Measurements from ENCODE around the gene DMBT1.

The DMBT1 gene

DNA sequence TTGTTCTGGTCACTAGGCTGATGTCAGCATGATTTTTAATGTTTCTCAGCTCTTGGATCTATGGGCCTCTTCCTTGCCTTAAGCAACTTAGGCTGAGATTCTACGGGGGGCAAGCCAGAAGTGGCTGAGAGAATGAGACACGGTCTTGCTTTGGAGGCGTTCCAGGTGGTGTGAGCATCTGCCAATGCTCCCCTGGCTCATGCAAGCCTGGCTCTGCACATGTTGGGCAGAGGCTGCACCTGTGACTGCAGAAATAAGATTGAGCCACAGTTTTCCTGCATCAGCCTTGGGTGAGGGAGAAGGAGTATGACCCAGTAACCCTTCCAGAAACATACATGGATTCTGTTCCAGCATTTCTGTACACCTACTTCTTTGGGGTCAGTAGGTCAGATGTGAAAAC lies 97.2 kb downstream of the DMBT1 start:
- no peak overlapping the region for H3K4me3 ChIP-seq (ENCODE audit: low read length)
- no peak for TF ChIP-seq ZNF274 (IDR thresholded peaks at IDR 0.05; ENCODE audit: low read depth, low read length)

DNA sequence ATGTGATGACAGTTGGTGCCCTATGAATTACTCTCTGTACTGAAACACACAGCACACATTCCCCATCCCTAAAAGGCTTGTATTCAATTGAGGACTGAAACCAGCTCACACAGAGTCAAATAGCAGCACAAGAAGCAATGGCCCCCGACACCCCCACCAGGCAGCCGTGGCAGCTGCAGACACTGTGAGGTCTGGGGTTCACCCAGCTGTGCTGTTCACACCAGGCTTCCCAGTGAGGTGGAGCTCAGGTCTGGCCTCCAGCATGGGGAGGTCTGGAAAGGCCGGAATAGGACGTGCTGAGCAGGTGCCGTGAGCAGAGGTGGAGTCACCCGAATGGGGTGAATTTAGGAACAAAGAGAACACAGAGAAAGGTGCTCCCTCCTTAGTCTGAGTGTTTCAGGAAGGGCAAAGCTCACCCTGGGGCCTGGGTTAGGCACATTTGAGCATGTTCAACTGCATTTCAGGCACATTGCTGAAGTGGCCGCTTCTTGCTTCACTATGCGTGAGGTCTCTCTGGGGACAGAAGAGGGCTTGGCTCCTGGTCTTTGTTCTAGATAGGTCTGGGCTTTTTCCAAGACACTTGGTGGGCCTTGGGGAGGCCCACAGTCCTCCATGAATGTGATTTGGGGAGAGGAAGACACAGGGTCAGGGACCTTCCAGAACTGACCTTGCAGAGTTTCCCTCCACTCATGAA lies 97.9 kb downstream of the DMBT1 start:
- H3K4me3 ChIP-seq (ENCODE audit: low read length) = no peak overlapping the region
- TF ChIP-seq ZNF274 (IDR thresholded peaks at IDR 0.05; ENCODE audit: low read depth, low read length) = no peak

DNA sequence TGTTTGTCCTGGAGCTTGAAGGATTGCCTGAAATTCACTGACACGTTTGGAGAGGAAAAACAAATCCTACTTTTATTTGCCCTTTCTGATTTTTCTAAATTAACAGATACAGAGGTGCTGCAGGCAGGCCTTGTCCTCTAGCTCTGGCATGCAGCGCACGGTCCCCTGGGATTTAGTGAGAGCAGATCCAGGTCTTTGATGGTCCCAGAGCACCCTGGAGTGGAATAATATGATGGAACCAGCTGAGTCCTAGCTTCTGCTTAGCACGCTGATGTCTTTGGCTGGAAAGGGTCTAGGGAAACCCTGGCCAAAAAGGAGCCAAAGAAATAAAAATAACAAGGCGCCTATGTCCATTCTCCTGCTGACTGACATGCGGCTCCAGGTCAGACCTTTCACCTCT lies 98.6 kb downstream of the DMBT1 start:
- no peak overlapping the region for H3K4me3 ChIP-seq (ENCODE audit: low read length)
- TF ChIP-seq ZNF274 (IDR thresholded peaks at IDR 0.05; ENCODE audit: low read depth, low read length) = no peak

GRCh38 chr10:122659651-122660050 lies 99.1 kb downstream of the DMBT1 start:
- no peak for TF ChIP-seq ZNF274 (IDR thresholded peaks at IDR 0.05; ENCODE audit: low read depth, low read length)

DNA sequence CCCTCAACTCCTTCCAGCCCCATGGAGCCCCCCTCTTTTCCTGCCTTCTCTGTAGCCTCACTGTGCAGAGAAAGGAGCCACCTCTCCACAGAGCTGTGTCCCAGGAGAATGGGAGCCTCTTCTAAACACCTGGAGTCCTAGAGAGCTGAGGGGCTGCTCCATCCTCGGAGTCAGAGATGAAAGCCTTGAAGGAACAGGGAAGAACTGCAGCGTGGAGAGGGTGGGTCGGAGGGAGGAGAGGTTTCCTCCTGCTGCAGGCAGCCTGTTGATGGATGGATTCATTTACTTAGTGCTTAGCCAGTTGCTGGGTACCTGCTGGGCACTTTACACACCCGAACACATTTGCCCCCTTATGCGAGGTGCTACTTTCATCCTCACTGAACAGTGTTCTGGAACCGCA lies 100.1 kb downstream of the DMBT1 start:
- TF ChIP-seq ZNF274 (IDR thresholded peaks at IDR 0.05; ENCODE audit: low read depth, low read length) = no peak
- no peak overlapping the region for H3K4me3 ChIP-seq (ENCODE audit: low read length)

More at GRCh38 chr10:122659651-122660050, 99.1 kb downstream of the DMBT1 start:
- no peak overlapping the region for H3K4me3 ChIP-seq (ENCODE audit: low read length)

DNA sequence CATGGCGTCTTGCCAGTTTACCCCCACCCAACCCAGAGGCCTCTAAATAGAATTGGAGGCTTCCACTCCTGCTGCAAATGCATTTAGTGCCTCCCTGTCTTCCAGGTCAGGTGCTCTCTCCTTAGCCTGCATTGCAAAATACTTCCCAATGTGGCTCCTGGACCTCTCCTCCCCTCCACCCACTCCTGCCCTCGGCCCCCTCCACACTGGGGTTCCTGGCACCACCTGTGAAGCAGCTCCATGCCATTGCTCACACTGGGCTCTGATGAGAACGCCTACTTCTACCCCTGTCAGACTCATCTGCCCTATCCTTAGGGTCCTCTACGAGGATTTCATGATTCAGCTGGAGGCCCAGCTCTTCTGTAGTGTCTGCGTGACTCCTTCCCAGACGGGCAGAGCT lies 101.7 kb downstream of the DMBT1 start:
- no peak overlapping the region for H3K4me3 ChIP-seq (ENCODE audit: low read length)
- TF ChIP-seq ZNF274 (IDR thresholded peaks at IDR 0.05; ENCODE audit: low read depth, low read length) = no peak

DNA sequence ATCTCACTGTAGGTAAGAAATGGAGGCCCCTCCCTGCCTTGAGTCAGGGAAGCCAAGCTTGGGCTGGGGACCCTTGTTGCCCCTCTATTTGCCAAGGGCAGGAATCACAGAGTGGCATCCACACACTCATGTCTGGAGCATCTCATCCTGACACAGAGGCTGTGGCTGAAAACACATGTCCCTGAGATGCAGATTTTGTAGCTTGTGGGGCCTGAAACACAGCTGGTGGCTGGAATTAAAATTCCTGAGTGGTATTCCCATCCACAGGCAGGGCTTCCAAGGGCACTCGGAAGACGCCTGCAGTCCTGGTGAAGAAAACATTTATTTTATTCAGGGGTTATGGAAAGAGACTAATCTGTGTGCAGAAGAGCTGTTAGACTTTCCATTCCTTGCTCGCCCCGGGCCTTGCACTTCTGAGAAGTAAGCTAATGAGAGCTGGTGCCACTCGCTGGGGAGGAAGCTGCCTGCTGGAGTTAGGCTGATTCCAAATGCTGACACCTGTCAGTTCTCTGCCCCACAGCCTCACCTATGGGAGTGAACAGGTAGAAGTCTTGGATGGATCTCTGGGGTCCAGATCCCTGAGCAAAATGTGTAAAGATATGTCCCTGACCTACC lies 103.1 kb downstream of the DMBT1 start:
- H3K4me3 ChIP-seq (ENCODE audit: low read length) = no peak overlapping the region
- TF ChIP-seq ZNF274 (IDR thresholded peaks at IDR 0.05; ENCODE audit: low read depth, low read length) = no peak

GRCh38 chr10:122664501-122664900 lies 103.9 kb downstream of the DMBT1 start:
- no peak for TF ChIP-seq ZNF274 (IDR thresholded peaks at IDR 0.05; ENCODE audit: low read depth, low read length)
- no peak overlapping the region for H3K4me3 ChIP-seq (ENCODE audit: low read length)

DNA sequence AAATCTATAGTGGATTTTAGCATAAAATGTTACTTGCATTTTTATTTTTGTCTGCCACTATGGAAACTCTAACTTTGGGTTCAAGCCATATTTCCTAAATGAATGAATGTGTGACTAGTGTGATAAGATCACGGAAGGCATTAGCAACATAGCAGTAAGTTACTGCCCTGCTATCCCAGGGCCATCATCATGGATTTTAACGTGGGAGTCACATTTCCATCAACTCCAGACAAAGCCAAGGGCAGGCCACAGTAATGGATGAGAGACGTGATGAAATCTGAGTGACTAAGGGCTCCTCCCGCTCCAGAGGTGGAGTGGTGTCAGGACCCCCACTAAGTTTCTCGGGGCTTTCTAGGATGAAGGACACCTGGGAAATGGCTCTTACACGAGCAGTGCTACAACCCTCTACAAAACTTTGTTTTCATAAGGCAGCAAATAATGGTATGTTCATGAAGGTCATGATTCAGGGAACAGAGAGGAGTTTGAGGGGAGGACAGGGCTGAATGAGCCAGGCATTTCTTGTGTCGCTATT lies 104.8 kb downstream of the DMBT1 start:
- TF ChIP-seq ZNF274 (IDR thresholded peaks at IDR 0.05; ENCODE audit: low read depth, low read length) = no peak

GRCh38 chr10:122665946-122666345 lies 105.4 kb downstream of the DMBT1 start:
- H3K4me3 ChIP-seq (ENCODE audit: low read length) = no peak overlapping the region
- no peak for TF ChIP-seq ZNF274 (IDR thresholded peaks at IDR 0.05; ENCODE audit: low read depth, low read length)

More for the DNA sequence above, 104.8 kb downstream of the DMBT1 start:
- H3K4me3 ChIP-seq (ENCODE audit: low read length) = no peak overlapping the region

GRCh38 chr10:122669045-122669444 lies 108.5 kb downstream of the DMBT1 start:
- H3K4me3 ChIP-seq (ENCODE audit: low read length) = no peak overlapping the region
- TF ChIP-seq ZNF274 (IDR thresholded peaks at IDR 0.05; ENCODE audit: low read depth, low read length) = no peak

DNA sequence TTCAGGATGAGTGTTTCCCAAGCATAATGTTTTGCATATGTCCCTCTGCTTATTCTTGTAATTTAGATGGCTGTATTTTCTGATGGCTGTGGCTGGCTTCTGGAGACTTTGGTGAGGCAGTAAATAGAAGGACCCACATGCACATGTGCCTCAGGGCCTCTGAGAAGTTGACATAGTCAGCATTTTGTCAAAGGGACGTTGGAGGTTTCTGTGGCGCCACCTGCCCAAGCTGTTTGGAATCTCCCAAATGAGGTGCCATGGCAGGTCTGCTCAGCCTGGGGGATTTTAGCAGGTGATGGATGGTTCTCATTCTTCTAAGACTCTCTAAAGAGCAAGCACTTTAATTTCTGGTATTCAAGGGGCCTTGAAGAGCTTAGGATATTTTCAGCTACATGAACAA lies 109.3 kb downstream of the DMBT1 start:
- no peak for TF ChIP-seq ZNF274 (IDR thresholded peaks at IDR 0.05; ENCODE audit: low read depth, low read length)
- no peak overlapping the region for H3K4me3 ChIP-seq (ENCODE audit: low read length)

- TF ChIP-seq ZNF274 (IDR thresholded peaks at IDR 0.05; ENCODE audit: low read depth, low read length) = no peak
Observed at GRCh38 chr10:122671355-122671754, 110.8 kb downstream of the DMBT1 start.

GRCh38 chr10:122672655-122673054 lies 112.1 kb downstream of the DMBT1 start:
- no peak for TF ChIP-seq ZNF274 (IDR thresholded peaks at IDR 0.05; ENCODE audit: low read depth, low read length)
- H3K4me3 ChIP-seq (ENCODE audit: low read length) = no peak overlapping the region

More at GRCh38 chr10:122671355-122671754, 110.8 kb downstream of the DMBT1 start:
- H3K4me3 ChIP-seq (ENCODE audit: low read length) = no peak overlapping the region

DNA sequence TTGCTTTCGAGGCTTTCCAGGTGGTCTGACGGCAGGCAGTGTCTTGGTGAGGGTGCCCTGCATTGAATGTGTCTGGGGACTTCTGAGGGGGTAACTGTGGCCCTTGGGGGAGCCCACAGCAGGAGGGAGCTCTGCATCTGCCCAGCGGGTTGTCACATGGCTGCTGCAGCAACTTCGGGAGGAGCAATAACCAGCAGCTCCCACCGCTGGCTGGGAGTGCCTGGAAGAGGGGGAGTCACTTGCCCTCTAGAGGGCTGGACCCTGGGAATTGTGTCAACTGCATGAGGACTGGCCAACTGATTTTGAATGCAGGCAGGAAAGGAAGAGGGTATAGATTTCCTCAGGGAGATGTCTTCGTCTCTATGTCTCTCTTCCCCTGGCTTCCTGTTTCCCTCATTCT lies 112.7 kb downstream of the DMBT1 start:
- no peak for TF ChIP-seq ZNF274 (IDR thresholded peaks at IDR 0.05; ENCODE audit: low read depth, low read length)
- H3K4me3 ChIP-seq (ENCODE audit: low read length) = no peak overlapping the region
